SK-N-MC (cell line): ENCODE data around the gene RPS14.

ENCODE experiments used
- EZH2 ChIP-seq: fragments of 200-600 bp; sonication (generic); IDR thresholded peaks from one replicate; pipeline ENCODE4 v1.6.1; 2017; ENCODE audit warnings: antibody characterized with exemption
- FOXP2 ChIP-seq: optimal IDR thresholded peaks from 2 replicates; pipeline ENCODE3; 2011; ENCODE audit warnings: mild to moderate bottlenecking, moderate library complexity; ENCODE audit not compliant: insufficient read depth; ENCODE audit errors: extremely low read length, control extremely low read depth
- POLR2AphosphoS5 ChIP-seq: IDR thresholded peaks from 2 replicates; pipeline ENCODE4 v1.6.1; 2012; ENCODE audit warnings: mild to moderate bottlenecking, low read depth, low read length, borderline replicate concordance

DNA sequence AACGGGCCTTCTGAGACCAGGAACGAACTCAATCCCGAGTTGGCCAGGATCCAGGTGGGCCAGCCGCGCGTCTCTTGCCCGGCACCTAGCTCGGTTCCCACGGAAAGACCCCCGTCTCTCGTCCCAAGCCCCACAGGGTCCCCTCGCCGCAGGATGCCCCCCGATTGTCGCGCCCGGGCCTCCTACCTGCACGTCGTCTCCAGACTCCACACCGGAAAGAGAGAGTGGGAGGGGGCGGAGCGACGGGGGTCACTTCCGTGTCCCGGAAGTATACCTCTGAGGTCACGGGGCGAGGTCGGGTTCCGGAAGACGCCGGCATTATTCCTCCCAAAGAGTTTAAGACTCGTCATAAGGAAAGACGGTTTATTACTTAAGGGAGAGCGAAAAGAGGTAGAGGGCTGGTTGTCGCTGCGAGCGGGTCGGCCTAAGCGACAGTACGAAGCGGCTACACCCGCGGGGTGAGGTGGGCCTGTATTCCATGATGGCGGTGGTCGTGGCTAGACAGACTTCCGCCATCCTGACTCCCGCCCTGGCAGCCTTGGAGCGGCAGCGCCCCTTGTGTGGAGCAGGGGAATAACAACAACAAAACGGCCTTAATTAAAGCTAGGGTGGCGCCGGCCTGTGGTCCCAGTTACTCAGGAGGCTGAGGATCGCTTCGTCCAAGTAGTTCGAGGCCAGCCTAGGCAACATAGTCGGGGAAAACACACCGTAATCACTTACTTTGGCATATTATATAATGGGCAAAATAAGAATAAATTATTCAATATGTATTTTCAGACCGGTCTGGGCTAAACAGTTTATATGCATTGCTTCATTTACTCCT is at the start of gene RPS14:
- peak; percentile 22 for TF ChIP-seq FOXP2
- no peak for TF ChIP-seq EZH2
- TF ChIP-seq POLR2AphosphoS5 = peak; percentile 99
